HG02973 (cell line): ENCODE data around the gene UNC13A.
A peak's percentile ranks its signal among the peaks of the same experiment; 100 is the strongest.
"Not testable (repeated sequence)": the region's sequence is repeated elsewhere in the genome, so short reads cannot be mapped to it uniquely, and the experiment has no call there.

Experiments used
- ATAC-seq: cut with Tn5 transposase; IDR thresholded peaks from one replicate; pipeline ENCODE4 v1.9.1; 2021; ENCODE audit warnings: moderate library complexity; ENCODE audit not compliant: unreplicated experiment

The UNC13A gene

DNA sequence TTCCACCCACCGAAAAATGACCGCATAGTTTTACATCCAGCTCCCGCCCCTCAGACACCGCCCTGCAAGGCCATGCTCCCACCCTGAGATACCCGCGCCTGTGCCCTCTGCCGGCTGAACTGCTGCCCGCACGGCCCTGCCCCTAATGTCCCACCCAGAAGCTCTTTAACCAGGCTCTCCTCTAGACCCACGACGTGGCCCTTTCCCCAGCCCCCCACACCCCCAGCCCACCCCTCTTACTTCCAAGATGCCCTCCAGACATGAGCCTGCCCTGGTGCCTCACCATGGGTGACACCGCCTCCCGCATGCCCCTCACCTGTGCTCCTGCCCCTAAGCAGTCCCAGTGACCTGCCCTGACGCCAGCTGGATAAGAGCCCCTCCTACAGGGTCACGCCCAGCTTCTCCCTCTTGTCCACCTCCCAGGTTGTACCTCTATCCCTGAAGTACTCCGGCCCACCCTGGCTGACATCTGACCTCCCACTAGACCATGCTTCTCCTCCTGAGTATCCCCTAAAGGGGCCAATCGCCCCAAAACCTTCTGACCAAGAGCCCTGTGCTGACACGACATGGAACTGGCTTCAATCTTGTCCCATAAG lies 81.5 kb downstream of the UNC13A start:
- peak; percentile 11 for ATAC-seq

DNA sequence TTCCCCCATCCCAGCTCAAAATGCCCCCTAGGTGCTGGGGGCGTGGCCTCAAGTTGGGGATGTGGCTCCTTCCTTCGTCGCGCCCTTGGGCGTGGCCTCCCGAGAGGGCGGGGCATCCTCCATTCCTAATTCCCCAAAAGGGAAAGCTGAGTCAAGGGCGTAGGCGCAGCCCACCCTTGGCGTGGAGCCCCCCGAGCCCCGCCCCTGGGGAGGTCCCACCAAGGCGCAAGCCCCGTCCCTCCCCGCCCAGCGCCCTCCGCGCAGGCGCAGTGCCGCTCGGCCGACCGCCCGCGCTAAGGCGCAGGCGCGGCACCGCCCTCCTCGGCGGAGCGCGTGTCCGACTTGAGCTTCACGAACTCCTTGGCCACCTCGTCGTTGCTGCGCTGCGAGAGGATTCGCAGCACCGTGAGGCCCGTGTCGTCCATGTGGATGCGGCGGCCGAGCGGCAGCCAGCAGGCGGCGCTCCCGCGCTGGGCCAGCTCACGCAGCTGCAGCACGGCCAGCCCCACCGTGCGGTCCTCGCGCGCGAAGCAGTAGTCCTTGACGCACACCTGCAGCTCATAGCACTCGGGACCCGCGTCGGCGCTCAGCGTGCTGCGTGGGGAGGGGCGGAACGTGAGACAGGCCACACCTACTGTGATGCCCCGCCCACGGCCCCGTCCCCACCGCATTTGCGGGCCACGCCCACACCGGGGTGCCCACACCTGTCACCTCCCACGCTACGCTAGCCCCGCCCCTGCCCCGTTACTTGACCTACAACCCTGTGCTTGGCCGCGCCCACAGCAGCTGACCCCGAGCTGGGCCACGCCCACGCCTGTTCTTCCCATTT lies 82.2 kb downstream of the UNC13A start:
- ATAC-seq, result peak; percentile 67

DNA sequence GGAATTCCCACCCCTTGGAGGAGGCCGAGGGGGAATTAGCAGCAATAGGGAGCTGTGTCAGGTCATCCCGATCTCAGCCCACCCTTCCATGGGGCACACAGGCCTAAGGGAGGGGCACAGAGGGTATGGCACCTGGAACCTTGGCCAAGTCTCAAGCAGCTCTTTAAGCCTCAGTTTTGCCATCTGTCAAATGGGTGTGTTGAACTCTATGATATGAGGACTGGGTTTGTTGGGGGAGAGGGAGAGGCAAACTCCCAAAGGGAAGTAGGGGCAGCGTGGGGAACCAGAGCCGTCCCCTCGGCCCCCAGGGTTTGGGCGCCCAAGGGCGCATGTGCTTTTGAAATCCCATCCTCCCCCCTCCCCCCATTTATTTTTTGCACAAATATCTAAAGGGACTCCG lies 83.0 kb downstream of the UNC13A start:
- ATAC-seq, result no peak

DNA sequence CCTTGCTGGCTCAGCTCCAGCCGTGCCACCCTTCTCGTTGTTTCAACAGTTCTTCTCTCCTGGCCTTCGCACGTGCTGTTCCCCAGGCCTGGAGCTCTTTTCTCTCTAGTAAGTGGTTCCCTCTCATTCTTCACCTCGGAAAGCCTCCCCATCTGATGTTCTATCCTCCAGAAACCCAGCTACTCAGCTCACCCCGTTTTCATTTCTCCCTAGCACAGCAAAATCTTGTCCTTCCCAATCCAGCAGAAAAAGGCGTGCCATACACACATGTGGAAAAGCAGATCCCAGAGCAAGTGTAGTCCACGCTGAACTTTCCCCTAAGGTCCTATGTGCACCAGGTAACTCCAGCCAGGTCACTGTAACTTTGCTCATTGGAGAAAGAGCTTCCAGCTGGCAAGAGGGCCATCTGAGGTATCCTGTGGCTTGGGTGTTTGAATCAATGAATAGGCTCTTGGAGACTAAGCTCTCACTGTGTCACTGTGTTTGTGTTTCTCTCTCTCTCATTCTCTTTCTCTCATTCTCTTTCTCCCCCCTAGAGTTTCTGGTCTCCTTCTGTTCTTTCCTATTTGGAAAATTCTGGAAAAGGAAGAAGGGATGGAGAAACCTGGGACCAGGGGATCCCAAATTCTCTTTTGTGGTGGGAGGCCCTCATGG lies 83.7 kb downstream of the UNC13A start:
- ATAC-seq, result no peak

DNA sequence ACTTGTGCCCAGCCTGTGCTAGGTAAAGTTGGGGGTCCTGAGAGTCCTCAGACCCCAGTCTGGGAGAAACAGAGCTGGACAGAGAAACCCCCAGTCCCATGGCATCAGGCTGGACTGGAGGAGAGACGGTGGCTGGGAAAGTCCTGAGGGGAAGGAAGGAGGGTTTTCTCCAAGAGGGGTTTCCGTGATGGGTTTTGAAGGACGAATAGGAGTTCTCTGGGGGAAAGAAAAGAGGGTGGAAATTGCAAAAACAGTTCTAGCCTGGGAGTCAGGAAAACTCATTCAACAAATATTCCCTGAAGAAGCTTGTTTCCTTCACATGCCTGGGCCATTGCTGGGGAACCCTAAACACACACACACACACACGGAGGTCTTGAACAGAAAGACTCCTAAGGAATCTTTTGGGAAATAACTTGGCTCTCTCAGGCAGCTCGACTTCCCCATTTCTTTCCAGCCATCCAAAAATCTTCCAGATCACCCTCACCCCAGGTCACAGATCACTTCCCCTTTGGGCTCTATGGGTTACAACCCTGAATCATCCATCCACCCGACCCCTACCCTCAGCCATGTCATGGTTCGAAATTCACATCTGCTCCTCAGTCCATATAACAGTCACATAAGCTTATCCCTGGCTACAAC lies 85.2 kb downstream of the UNC13A start:
- ATAC-seq, result no peak

- no peak for ATAC-seq
Observed at GRCh38 chr19:17602217-17602616, 85.9 kb downstream of the UNC13A start.

DNA sequence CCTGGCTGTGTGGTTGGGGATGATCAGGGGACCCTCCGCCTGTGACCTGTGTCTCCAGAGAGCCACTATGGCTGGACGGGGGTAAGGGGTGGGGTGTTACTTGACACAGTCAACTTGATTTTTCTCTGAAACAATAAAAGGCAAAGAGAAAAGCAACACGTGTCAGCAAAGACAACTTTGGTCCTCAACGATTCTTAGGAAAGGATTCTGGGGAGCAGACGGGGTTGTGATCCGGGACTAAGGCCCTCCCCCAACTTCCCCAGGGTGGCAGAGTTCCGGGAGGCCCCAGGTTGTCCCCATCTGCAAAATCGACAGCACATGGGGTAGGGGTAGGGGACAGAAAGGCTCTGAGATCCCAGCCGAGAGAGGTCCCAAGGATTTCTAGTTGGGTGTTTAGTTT lies 86.5 kb downstream of the UNC13A start:
- no peak for ATAC-seq

DNA sequence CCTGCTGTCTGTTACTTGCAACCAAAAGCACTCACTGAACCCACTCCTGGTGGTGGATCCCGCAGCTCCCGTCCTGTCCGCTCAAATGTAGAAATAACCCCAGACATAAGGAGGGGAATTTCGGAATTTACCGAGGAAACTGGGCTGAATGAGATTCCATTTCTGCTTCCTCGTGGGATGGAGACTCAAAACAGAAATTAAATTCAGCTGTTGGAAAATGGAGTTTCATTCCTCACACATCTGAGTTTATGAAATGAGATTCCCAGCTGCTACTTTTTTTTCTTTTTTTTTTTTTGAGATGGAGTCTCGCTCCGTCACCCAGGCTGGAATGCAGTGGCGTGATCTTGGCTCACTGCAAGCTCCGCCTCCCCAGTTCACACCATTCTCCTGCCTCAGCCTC lies 88.4 kb downstream of the UNC13A start:
- no peak for ATAC-seq

DNA sequence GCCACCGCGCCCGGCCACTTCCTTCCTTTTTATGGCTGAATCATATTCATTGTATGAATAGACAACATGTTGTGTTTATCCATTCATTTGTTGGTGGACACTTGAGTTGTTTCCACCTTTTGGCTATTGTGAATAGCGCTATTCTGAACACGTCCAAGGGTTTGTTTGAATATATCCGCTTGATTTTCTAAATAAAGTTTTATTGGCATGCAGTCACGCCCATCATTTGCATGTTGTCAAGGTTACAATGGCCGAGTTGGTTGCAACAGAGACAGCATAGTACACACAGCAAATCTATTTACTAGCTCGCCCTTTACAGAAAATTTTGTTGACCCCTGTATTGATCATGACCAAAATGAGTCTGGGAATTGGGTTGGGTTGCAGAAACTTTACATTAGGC lies 89.2 kb downstream of the UNC13A start:
- ATAC-seq, result no peak

GRCh38 chr19:17598063-17598462 lies 90.1 kb downstream of the UNC13A start:
- ATAC-seq, result not testable (repeated sequence)

GRCh38 chr19:17594296-17594695 lies 93.9 kb downstream of the UNC13A start:
- ATAC-seq, result not testable (repeated sequence)

DNA sequence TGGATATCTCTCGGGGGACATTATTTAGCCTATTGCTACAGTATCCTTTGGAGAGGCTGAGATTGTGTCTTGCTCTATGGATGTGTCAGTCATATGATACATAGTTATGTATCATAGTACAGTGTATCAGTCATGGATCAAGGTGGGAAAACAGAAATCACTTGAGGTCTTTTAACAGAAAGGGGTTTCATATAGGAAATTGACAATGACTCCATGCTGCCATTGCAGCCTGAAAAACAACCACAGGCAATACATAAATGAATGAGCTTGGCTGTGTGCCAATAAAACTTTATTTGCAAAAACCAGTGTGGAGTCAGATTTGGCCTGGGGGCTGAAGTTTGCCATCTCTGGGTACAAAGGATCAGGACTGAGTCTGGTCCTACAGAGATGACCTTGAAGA lies 97.3 kb downstream of the UNC13A start:
- ATAC-seq, result no peak

- ATAC-seq, result not testable (repeated sequence)
Observed at GRCh38 chr19:17585395-17585794, 102.8 kb downstream of the UNC13A start.

GRCh38 chr19:17584132-17584531 lies 104.0 kb downstream of the UNC13A start:
- ATAC-seq, result no peak

DNA sequence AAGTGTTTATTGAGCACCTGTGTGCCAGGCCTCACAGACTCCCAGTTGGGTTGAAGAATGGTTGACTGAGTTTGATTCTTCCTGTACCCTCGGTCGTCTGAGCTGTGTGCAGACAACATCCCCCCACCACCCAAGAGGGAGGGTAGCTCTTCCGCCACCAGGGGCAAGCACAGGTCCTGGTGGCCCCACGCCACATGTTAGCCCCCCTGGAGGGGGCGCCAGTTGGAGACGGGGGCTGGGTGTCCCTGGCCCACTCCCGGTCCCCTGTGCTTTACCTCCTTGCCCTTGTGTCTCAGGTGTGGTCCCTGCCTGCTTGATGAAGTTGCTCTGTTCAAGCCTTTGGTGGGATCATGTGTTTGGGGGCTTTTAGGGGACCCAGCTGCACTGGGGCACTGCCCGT lies 105.5 kb downstream of the UNC13A start:
- no peak for ATAC-seq

DNA sequence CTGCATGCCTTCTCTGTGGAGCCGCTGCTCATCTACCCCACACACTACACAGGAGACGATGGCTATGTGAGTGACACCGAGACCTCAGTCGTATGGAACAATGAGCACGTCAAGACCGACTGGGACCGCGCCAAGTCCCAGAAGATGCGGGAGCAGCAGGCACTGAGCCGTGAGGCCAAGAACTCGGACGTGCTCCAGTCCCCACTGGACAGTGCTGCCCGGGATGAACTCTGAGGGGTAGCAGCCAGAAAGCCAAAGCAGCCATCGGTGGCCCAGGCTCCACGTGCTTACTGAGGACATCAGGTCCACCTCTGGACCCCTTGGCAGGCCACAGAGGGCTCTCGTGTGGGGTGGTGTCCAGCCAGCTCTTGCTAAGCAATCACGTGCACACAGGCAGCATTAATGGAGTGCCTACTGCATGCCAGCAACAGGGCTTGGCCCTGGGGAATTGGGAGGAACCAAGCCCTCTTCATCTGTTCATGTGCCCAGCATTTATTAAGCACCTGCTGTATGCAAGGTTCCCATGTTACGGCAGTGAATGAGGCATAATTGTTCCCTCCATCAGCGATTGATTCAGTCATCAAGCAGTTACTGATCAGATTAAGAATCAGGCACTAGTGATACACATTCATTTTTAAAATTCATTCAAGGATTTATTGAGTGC lies 106.8 kb downstream of the UNC13A start:
- ATAC-seq, result no peak

DNA sequence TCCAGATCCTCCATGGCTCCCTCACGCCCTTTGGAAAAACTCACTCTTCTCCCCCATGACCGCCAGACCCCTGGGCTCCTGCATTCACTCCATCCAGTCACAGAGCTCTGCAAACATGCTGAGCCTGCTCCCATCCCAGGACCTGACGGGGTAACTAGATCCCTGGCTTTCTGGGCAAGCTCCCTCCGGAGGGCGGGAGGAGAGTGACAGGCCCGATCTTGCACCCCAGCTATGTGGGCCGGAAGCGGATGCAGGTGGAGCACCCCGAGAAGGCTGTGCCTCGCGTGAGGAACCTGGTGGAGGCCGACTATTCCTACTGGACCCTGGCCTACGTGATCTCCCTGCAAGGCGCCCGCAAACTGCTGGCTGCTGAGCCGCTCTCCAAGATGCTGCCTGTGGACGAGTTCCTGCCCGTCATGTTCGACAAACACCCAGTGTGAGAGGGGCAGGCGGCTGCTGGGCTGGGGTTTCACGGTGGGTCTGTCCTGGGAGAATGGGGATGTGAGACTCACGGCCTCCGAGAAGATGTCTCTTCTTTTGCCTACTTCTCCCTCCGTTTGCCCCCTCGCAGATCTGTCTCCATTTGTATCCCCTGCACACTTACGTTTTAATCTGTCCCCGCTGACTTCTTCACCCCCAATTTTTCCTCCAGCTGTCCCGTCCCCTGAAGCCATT lies 107.5 kb downstream of the UNC13A start:
- no peak for ATAC-seq

DNA sequence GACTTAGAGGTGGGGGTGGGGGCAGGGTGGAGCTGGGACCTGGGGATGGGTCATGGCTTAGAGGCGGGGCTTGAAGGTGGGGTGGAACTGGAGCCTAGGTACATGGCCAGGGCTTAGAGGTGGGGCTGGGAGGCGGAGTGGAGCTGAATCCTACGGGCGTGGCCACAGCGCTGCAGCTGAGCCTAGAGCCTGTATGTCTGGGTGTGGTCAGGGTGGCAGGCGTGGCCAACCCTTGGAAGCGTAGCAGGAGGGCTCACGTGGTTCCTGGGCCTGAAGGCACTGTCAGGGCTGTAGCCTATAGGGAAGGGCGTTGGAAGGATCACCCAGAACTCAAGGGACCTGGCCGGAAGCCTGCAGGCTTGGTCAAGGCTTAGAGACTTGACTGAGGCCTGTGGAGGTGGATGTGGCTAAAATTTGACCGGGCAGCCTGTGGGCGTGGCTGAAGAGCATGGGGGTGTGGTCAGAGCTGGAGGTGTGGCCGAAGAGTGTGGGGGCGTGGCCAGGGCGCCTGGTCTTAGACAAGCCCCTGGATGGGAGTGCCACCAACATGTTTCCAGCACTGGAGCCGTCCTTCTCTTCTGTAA lies 108.4 kb downstream of the UNC13A start:
- ATAC-seq, result no peak

- no peak for ATAC-seq
Observed at GRCh38 chr19:17577457-17578097, 110.6 kb downstream of the UNC13A start.
